ENCODE results near the gene PRDM11. TPM values are rescaled to one million over a fixed set of nuclear protein-coding genes. Genes with fewer than 3 reads are reported as not detected.

Gene PRDM11
- total and polyA plus RNA-seq, 2 of the 8 experiments (the other 6 are each of a cell fraction or from before 2014, with no cell fraction given), result 3.6 to 11.7 TPM

GRCh38 chr11:45205978-45206377 lies 59.5 kb downstream of the PRDM11 start:
- CTCF ChIA-PET (ENCODE audit: partially characterized antibody), result interaction anchor here (1.1 to 5.0 kb wide), 7 partner anchors 21 to 126 kb away, joined by 3 to 47 read pairs (median 7); no protein-coding TSS in a partner anchor
- Histone ChIP-seq H4K5ac (ENCODE audit: insufficient read length, low read depth, low read length) (no peak overlapping the region), H2BK120ac (replicated peaks; ENCODE audit: low read depth, low read length) (no peak overlapping the region)
- TF ChIP-seq CTCF (IDR thresholded peaks at IDR 0.05; ENCODE audit: control extremely low read depth in 1 of 3, insufficient read depth in 1 of 3, low read depth in 1 of 3, low read length in 3 of 3) (no peak), GTF2F1 (IDR thresholded peaks at IDR 0.05; ENCODE audit: borderline replicate concordance, low read depth, low read length) (no peak), SRF (IDR thresholded peaks at IDR 0.05; ENCODE audit: low read depth, low read length) (no peak)

More at GRCh38 chr11:45205978-45206377, 59.5 kb downstream of the PRDM11 start:
- H3K36me3 ChIP-seq (ENCODE audit: control insufficient read depth in 2 of 4, insufficient read depth in 4 of 4, low read length in 3 of 4), result no peaks in the 10 kb centered on the region; a peak in 1 of 8 replicates
- no peak overlapping the region for H2BK12ac ChIP-seq (ENCODE audit: low read depth, low read length)
- no peak overlapping the region for H3K4me3 ChIP-seq (ENCODE audit: extremely low read depth in 1 of 4, insufficient read depth in 2 of 4, low read depth in 3 of 4, low read length in 4 of 4)
- no peak overlapping the region for H2BK15ac ChIP-seq (ENCODE audit: low read length)
- no peak overlapping the region for H2AK5ac ChIP-seq (ENCODE audit: low read depth, low read length)
- no peak overlapping the region for H3K4ac ChIP-seq (replicated peaks; ENCODE audit: insufficient read length, low read depth, low read length)
- H2BK20ac ChIP-seq (ENCODE audit: low read length), result no peak overlapping the region
- no peak overlapping the region for H3K56ac ChIP-seq (replicated peaks; ENCODE audit: insufficient read length, low read depth, low read length)
- H3K4me1 ChIP-seq (replicated peaks in 1 of 4; ENCODE audit: control insufficient read depth in 3 of 4, insufficient read depth in 4 of 4, low read length in 3 of 4), result peaks cover 3 to 22% (median 14%) of the 10 kb centered on the region in 4 experiments
- H3K27ac ChIP-seq (ENCODE audit: low read depth, low read length), result no peak overlapping the region
- H2BK5ac ChIP-seq (ENCODE audit: low read depth, low read length), result no peak overlapping the region
- POLR2A ChIA-PET (ENCODE audit: partially characterized antibody), result no interaction called here
- no peaks in the 10 kb centered on the region for H4K20me1 ChIP-seq (replicated peaks in 1 of 2; ENCODE audit: control insufficient read depth in 1 of 2, insufficient read depth in 2 of 2, low read length in 2 of 2)
- H2AFZ ChIP-seq (ENCODE audit: low read length), result no peak overlapping the region
- H4K91ac ChIP-seq (replicated peaks; ENCODE audit: insufficient read length, low read length), result no peak overlapping the region
- H4K8ac ChIP-seq (ENCODE audit: extremely low read depth, insufficient read depth, low read length), result no peak overlapping the region
- no peaks in the 10 kb centered on the region for H3K79me1 ChIP-seq (ENCODE audit: low read depth, low read length)
- no peak overlapping the region for H3K14ac ChIP-seq (ENCODE audit: insufficient read length)
- H3K18ac ChIP-seq (ENCODE audit: extremely low read depth, low read length), result no peak overlapping the region
- H3K23me2 ChIP-seq (ENCODE audit: low read depth, low read length), result no peaks in the 10 kb centered on the region
- H3K27me3 ChIP-seq (replicated peaks in 1 of 4; ENCODE audit: control insufficient read depth in 3 of 4, extremely low read depth in 1 of 4, insufficient read depth in 3 of 4, low read length in 3 of 4), result no peaks in the 10 kb centered on the region
- FAIRE-seq (no peak), DNase-seq (ENCODE audit: low read depth in 1 of 2, low spot score in 2 of 2) (no peak)
- H3K79me2 ChIP-seq (ENCODE audit: control insufficient read depth in 1 of 2, insufficient read depth in 2 of 2, low read length in 2 of 2), result no peaks in the 10 kb centered on the region
- no peak overlapping the region for H3K23ac ChIP-seq (ENCODE audit: insufficient read length)
- 79% methylated on average over 7 of the region's 7 CpGs; no CpG with 5 or more reads in 1 of the 2 experiments for WGBS, 2 experiments (ENCODE audit: extremely low coverage in 1 of 2, insufficient coverage in 1 of 2, insufficient read length in 1 of 2, insufficient replicate concordance in 2 of 2, low coverage in 1 of 2, low lambda C conversion rate in 2 of 2, missing lambda C conversion rate in 1 of 2)
- H3K9ac ChIP-seq (replicated peaks in 1 of 4; ENCODE audit: extremely low read depth in 1 of 4, low read depth in 3 of 4, low read length in 3 of 4), result no peak overlapping the region
- peaks cover 0 to 3% of the 10 kb centered on the region in 2 experiments; a peak in 3 of 4 replicates for H3K9me3 ChIP-seq (ENCODE audit: insufficient read depth in 2 of 2, low read depth in 1 of 2, low read length in 1 of 2)
- H3K4me2 ChIP-seq (ENCODE audit: insufficient read depth in 1 of 2, low read depth in 2 of 2, low read length in 2 of 2), result no peak overlapping the region

Data from H1 (cell line).